HG02884 (cell line): ENCODE data around the gene SOCS7.

Source experiments
- ATAC-seq: cut with Tn5 transposase; IDR thresholded peaks from one replicate; pipeline ENCODE4 v1.9.1; 2021; ENCODE audit warnings: mild to moderate bottlenecking, moderate library complexity; ENCODE audit not compliant: unreplicated experiment

SOCS7 gene

DNA sequence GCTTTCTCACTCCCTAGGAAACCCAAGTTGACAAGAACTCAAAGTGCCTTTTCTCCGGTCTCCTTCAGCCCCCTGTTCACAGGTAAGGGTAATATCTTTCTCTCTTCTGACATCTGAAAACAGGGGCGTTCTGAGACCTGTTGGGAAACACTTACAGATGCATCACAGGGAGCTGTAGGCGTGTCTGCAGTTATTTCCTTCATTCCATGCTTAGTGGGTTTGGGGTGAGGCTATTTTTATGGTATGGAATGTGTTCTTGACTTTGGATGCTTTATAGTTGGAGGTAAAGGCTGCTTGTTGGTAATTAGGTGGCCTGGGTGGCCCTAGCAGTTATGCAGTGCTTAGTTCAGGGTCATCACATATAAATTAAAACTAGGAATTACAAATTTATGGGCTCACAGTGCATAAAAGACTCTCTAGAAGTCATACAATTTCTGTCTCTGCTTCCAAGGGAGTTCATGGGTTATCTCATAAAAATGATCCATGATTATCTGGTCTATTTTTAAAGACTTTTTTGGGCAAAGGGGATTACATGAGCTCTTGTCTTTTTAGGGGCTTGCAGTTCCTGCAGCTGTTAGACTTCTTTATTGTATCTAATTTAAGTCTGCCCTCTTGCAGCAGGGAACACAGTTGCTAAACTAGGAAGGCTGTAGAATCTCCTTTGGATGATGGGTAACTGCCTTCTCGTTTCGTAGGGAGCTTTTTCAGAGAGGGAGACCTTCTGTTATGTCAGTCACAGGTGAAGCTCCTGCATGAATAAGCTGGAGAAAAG, 10.2 kb downstream of the SOCS7 start:
- ATAC-seq: no peak

DNA sequence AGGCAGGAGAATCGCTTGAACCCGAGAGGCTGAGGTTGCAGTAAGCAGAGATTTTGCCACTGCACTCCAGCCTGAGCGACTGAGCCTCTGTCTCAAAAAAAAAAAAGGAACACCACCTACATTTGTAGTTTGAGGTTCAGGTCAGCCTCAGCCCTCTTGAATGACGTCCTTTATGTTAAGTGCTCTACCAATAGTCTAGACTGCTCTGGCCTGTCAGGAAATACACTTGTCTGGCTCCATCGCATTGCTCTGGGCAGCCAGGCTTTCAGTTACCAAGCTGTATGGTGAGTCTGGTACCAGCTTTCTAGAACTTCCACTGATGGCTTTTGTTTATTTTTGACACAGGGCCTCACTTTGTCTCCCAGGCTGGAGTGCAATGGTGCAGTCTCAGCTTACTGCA, 11.4 kb downstream of the SOCS7 start:
- no peak for ATAC-seq

DNA sequence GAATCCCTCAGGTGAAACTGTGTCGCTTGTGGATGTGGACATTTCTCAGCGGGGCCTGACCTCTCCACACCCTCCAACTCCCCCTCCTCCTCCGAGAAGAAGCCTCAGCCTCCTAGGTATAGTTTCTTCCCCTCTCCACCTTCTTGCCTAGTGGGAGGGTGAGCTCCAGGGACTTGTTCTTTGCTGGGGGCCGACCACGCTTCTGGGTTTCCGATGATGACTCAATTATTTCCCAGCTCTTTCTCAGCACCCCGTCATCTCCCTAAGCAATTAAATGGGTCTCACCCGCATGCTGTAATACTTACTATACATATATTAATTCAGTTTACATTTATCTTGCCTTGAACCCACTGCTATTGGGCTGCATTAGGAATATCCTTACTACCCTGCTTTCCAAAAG, 13.1 kb downstream of the SOCS7 start:
- no peak for ATAC-seq

DNA sequence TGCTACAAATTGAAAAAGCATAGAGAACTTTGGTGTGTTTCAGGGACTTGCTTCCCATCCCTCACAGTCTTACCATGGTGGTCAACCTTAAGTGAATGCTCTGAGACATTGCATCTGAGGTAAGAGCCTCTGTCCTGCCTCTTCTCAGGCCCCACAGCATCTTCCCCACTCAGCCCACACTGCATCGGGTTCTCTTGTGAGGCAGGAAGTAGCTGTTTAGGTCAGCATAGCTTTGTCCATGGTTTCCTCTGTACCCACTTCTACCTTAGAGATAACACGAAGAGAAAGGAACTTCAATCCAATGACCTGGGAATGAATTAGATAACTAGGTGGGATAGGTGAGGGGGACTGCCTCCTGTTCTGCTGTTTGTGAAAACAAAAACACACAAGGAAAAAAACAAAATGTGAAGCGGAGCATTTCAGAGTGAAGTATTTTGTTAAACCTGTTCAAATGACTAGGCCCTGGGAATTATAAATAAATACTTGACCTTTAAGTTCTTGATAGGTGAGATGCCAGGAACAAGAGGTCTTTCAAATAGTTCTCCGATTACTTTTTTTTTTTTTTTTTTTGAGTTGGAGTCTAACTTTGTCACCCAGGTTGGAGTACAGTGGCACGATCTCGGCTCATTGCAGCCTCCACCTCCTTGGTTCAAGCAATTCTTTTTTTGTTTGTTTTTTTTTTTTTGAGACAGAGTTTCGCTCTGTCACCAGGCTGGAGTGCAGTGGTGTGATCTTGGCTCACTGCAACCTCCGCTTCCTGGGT, 17.7 kb downstream of the SOCS7 start:
- no peak for ATAC-seq

DNA sequence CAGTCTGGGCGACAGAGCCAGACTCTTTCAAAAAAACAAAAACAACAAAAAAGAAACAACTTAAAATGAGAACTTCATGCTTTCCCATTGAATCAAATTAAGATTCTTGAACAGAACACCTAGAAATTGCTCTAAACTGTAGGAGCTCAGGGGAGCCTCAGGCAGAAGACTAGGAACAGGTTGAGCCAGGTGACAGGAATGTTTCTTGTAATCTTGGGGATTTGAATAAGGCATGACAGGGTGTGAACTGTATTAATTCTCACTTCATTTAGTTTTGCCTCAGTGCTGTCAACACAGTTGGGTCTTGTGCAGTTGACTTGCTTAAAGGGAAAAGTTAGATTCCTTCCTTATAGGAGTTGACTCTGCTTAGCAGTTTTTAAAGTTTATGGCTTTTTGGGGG, 27.8 kb downstream of the SOCS7 start:
- ATAC-seq: no peak

DNA sequence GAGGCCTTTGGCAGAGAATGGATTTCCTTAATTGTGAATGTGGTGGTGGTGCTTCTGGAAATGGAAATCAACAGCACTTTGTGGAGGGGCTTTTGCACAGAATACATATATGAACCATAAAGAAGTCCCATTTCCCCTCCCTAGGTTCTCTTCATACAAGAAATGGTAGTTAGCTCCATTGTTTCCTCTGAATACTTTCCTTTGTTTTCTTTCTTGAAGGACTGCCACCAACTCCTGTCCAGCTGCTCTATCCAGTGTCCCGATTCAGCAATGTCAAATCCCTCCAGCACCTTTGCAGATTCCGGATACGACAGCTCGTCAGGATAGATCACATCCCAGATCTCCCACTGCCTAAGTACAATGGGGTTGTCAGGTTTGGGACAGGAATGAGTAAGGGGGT, 43.4 kb downstream of the SOCS7 start:
- no peak for ATAC-seq

DNA sequence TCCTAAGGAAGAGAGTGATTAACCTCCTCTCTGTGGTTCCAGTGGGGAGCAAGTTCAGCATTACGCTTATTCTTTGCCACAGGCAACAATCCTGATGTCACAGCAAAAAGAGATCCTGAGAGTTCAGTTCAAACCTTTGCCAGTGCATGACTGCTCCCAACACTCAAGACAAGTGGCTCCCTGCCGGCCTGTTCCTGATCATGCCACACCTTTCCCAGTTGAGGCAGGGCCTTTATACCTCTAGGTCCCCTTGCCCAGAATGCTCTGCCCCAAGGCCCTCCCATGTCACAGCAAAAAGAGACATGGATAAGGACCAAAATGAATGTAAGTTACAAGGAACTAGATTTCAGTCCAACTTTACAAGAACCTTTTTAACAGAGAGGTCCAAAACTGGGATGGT, 45.6 kb downstream of the SOCS7 start:
- ATAC-seq: no peak

DNA sequence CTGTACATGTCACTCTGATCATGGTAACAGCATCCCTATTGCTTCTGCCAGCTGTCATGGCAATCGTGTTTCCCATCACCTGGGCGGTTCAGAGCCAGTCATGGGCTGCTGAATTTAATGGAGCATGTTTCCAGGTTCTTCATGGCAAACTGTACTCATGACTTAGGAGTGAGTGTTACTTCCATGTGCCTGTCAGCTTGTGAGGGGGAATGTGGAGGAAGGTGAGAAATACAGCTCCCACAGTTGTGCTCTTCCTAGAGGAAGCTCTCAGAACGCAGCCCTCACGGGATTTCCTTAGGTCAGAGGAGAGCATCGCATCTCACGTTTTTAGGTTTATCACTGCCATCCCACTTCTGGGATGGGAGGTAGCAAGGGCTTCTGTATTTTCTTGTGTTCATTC, 48.6 kb downstream of the SOCS7 start:
- no peak for ATAC-seq

DNA sequence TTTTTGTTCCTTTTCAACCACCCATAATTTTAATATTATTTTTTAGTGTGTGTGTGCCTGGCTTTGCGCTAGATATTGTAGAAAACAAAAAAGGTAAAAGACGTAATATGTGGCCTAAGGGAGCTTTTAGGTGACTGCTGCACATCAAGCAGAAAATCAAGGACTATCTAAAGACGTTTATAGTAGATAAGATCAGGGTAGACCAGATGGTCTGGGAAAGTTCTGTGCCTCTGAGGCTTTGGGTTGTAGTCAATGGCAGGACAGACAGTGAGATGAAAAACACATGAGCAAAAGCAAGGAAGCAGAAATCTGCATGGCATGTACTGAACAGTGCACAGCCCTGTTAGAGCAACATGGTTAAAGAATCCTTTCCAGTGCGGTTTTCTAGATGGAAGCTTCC, 49.8 kb downstream of the SOCS7 start:
- ATAC-seq: no peak

DNA sequence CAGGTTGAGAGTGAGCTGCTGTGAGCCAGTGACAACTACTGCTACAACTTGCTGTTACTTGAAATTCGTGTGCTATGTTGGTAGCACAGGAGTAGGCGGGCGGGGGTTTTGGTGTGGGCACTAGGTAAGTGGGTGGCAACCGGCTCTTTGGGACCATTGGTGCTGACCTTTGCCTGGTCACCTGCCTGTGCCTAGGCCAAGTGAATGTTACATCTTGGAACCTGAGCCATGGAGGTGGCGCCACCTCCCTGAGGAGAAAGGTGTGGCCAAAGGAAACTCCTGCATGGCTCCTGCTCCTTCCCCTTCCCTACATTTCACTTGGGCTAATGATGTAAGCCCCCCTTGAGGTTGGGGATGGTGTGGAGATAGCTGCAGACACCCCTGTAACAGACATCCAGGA, 51.3 kb downstream of the SOCS7 start:
- no peak for ATAC-seq

DNA sequence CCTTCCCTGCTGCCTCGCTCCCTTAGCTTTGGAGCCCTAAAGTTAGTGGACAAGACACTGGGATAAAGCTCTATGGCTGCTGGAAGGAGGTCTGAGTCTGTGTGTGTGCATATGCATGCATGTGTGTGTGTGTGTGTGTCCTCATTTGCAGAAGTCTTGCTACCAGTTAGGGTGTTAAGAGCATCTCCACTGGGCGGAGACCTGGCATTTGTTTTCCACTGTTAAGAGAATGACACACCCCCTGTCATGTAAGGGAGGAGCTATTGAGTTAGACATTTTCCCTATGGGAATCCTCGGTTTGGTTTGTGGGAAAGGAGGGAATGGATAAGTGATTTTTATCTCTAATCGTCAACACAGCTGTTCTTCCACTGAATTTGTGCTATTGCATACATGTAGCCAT, 51.8 kb downstream of the SOCS7 start:
- no peak for ATAC-seq

DNA sequence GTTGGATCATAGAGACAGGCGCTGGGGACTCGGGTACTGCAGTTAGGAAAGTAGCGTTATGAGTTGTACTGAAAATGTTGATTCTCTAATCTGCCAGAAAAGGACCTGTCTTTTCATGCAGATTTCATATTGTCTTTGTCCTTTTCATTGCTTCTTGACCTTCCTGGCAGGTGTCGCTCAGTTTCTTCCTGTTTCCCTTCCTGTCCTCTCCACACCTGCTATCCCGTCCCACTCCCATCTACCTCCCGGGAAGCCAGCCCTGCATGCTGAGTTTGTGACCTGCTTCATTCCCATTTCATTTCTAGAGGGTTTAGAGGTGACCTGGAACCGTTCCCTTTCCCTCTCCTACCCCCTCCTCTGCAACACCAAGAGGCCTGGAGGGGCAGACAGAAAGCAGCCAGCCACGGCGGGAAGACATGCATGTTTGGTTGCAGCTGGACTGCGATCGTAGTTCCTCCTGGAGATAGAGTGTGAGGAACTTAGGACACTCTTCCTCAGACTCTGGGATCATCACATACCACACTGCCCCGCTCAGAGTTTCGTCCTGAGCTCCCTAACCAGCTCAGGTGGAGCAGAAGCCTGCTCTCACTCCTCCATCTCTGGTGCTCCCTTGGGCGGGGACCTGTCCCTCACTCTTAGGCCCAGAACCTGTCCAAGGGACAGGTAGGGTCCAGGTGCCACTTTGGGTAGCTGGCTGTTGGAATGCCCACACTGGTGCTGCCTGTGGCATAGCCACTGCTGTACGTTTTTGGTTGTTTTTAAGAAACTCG, 52.7 kb downstream of the SOCS7 start:
- ATAC-seq: no peak

DNA sequence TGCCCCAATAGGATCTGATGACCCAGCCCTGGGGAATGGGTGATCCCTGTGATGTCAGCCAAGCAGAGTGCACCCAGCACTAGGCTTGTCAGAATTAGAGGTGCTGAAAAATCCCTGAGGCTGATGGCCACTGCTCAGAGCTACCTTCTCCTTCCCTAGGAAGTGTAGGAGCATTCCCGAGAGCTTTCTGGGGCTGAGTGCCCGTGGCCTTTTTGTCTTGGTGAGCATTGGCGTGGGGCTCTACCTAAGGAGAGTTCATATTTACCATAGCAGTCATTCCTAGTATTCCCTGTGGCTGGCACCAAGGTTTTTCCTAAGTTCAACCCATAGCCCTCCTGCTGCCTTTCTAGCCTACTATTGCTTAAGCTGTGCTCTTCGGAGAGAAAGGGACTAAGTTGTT, 54.0 kb downstream of the SOCS7 start:
- no peak for ATAC-seq

DNA sequence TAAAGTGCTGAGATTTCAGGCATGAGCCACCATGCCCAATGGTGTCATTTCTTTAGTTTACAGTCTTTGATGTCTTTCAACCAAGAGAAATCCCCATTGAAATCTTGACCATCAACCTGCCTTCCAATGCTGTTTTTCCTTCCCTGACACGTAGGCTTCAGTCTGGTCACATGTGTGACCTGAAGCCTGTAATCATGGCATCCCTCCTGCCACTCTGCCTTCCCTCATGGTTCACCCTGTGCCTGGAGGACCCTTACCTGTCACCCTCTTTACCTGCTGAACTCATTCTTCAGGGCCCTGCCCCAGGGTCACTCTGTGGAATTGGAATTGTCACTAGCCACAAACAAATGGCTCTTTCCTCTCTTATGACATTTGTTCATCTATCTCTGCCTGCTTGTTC, 58.6 kb downstream of the SOCS7 start:
- no peak for ATAC-seq

DNA sequence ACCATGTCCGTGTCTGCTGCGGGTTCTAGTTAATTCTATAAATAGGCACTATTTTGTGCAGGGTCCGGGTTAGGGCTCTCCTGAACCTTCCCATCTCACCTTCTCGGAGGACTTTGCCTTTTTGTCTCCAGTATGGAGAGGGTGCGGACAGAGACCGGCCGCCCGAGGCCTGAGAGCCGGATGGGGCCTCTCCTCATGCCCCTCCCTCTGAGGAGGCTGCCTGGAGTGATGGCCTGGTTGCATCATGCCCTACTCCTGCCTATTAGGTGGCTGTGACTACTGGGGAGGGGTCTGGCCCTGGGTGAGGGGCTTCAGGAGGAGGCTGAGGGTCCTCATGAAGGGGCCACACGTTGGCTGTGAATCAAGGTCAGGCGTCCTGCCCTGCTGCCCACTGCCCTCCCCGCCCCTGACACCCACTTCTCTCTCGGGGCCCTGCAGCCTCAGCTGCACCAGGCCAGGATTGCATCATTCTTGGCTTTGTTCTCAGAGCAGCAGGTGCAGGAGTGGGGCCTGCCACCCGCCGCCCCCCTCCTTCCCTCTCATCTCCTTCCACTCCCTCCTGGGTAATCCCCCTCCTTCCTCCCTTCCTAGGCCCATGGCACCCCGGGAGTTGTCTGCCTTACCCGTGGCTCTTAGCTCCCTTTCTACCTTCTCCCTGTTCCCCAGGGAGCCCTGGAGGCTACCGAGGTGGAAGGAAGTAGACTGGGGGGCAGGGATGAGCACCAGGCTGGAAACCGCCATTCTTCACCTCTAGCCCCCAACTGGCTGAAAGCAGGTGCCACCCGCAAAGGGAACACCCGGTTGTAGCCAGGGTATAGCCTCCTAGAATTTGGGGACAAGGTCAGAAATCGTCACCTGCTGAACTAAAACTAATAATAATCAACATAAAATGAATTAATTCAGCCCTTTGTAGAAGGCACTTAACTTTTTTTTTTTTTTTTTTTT, 63.9 kb downstream of the SOCS7 start:
- no peak for ATAC-seq

DNA sequence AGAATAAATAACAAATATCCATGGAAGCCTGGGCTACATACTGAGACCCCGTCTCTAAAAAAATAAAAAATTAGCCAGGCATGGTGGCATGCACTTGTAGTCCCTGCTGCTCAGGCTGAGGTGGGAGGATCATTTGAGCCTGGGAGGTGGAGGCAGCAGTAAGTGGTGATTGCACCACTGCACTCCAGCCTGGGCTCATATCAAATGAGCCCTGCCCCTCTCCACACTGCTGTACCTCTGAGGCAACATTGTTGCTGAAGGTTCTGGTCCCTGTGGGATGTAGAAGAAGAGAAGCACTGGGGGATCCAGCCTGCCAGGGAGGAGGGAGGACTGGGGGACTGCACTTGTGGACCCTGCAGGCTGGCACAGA, 65.2 kb downstream of the SOCS7 start:
- ATAC-seq: no peak

DNA sequence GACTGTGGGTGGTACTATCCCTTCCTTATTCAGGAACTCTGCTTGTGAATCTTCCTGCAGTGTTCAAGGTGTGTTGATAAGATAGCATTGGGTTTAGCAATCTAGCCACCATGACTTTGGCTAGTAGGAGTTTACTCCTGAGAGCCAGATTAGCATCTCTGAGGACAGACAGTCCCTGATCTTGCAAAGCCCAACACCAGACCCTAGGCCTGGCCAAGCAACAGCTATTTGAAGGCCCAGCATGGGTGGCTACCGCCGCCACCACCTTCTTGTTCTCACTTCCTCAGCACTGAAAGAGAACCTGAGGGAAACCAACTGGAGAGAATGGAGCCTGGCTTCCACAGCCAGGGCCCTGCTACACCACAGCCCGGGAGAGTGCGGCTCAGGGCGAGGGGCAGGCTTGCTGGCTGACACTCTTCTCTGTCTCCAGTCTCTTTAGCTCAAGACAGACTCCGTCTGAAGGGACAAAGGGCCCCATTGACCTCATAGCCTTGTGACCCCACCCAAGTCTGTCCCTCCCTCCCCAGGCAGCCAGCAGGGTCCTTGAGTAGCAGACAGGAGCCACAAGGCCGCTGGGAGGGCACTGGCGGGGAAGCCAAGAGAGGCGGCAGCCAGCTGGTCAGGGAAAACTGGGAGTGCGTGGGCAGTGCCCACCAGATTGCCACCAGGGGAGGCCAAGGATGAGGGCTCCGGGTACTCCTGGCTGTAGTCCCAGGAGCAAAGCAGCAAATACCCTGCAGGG, 65.7 kb downstream of the SOCS7 start:
- ATAC-seq: no peak

DNA sequence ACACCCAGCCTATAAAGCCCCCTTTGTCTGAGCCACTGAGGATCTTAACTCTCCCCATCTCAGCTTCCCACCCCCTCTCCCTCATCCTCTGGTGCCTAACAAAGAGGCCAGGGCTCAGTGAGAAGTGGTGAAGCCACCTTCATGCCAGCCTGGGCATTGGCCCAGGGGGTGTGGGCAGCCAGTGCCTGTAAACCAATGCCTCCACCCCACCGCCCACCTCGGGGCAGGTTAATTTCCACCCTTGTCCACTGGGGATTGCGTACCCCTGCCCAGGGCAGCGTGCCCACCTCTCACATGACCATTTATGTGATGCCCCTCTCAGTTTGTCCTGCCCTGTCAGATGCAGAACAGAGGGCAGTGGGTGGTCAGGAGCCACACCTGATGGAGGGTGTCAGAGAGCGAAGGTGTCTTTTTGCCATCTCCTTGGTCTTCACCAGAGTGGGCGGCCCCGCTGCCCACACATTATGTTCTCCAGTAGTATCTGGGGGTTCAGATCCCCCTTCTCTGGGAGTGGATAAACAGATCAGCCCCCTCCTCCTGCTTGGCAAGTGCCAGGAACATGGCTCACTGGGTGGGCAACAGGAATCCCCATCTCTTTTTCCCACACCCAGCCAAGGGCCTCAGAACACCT, 66.5 kb downstream of the SOCS7 start:
- ATAC-seq: no peak

DNA sequence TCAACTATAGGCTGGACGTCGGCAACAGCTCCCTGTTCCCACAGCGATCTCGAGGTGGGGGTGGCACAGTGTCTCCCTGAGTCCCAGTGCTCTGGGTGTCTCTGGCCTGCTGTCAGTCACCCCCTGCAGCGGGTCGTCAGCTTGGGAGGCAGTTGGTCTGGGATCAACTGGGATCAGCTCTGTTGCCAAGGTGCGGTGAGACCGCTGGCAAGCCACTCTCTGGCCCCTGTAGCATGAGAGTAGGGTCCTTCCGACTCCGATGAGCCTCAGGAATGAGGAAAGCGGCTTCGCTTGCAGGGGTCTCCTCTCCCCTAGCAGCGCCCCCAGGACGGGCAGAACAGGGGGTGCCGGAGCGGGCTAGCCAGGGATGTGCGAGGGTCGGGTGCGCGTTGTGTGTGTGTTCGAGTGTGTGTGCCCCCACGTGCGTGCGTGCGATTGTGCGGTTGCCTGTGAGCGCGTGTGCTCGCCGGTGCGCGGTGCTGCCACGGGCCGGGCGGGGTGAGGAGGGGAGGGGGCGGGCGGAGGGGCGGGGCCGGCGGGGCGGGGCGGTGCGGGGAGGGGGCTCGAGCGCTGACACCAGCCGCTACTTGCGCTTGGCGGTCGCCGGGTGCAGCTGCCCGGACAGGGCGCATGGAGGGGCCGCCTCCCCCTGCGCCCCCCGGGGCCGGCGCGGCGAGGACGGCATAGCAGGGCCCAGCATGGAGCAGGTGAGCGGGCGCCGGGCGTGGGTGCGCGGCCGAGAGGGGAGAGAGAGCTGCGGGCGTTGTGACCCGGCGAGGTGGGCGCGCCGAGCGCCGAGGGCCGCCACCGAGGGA, 67.3 kb downstream of the SOCS7 start:
- ATAC-seq: no peak
